Measurements from ENCODE around the gene NPLOC4. TPM values are rescaled to one million over a fixed set of nuclear protein-coding genes. Genes with fewer than 3 reads are reported as not detected.
A peak's percentile ranks its signal among the peaks of the same experiment; 100 is the strongest.

The NPLOC4 gene
- total RNA-seq (2014; rRNA removed; shearing (Covaris generic)) = 53.7 and 79.7 TPM in 2 replicates

GRCh38 chr17:81636505-81637288 lies at the start of gene NPLOC4, which contains the start of gene TSPAN10:
TSS of gene NPLOC4 (minus strand) at chr17:81637112. CDS start at chr17:81636930, 182 bp downstream.
TSS of gene TSPAN10 (plus strand) at chr17:81637196. CDS start at chr17:81642413, 5,217 bp downstream.
- DNase-seq (ENCODE audit: low read depth) = peak; percentile 71

DNA sequence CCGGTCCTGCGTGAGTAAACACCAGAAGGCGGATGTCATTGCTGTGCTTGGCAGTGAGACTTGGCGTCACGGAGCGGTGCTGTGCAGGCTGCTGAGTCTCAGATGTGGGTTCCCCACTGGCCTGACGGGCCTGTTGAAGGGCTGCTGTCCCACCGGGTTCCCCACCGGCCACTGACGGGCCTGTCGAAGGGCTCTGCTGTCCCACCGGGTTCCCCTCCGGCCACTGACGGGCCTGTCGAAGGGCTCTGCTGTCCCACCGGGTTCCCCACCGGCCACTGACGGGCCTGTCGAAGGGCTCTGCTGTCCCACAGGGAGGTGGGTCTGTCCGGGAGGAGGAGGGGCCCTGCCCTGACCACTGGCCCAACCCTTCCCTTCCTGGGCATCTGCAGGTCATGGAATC lies 49.7 kb upstream of the NPLOC4 start:
- DNase-seq (ENCODE audit: low read depth) = no peak

GRCh38 chr17:81685108-81685507 lies 48.2 kb upstream of the NPLOC4 start:
- peak; percentile 84 for DNase-seq (ENCODE audit: low read depth)

- DNase-seq (ENCODE audit: low read depth) = peak; percentile 89
These were observed 47.6 kb upstream of the NPLOC4 start for GRCh38 chr17:81684442-81684911.

GRCh38 chr17:81683584-81684441 lies 46.9 kb upstream of the NPLOC4 start, which contains the start of the genes ARL16 and HGS:
TSS of gene ARL16 (minus strand) at chr17:81683797. CDS start at chr17:81683753, 44 bp downstream.
TSS of gene HGS (plus strand) at chr17:81684011. CDS start at chr17:81684067, 56 bp downstream.
- DNase-seq (ENCODE audit: low read depth) = peak; percentile 98

DNA sequence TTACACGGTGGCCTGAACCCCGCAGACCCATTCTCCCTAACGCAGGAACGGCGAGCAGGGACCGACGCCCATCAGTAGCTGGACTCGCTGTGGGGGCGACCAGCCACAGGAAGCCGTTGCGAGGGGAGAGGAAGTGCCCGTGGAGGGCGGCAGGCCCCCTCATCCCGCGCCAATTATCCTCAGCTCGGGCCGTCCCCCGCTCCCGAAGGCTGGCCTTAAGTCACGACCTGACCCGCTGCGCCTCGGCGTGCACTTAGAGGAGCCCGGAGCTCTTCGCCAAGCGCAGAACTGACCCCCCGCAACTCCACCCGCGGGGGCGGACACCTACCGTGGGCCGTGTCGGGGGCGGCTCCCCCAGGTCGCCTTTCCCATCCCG lies 46.3 kb upstream of the NPLOC4 start:
- DNase-seq (ENCODE audit: low read depth) = no peak

GRCh38 chr17:81682565-81683207 lies 45.8 kb upstream of the NPLOC4 start:
- DNase-seq (ENCODE audit: low read depth) = no peak

DNA sequence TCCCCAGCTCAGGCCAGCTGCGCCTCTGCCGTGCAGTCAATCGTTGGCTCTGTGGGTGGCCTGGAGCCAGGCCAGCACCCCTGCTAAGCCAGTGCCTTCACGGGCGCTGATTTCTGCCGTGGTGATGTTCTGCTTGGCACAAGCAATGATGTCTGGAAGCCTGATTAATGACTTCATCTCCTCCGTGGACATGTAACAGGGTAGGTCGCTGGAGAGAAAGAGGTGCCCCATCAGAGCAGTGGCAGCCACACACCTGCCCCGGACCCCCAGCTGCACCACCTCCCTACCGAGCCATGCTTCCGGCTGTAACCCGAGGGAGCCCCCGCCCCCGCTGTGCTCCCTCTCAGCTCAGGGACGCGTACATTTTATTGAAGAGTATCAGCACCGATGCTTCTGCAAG lies 44.8 kb upstream of the NPLOC4 start:
- no peak for DNase-seq (ENCODE audit: low read depth)

DNA sequence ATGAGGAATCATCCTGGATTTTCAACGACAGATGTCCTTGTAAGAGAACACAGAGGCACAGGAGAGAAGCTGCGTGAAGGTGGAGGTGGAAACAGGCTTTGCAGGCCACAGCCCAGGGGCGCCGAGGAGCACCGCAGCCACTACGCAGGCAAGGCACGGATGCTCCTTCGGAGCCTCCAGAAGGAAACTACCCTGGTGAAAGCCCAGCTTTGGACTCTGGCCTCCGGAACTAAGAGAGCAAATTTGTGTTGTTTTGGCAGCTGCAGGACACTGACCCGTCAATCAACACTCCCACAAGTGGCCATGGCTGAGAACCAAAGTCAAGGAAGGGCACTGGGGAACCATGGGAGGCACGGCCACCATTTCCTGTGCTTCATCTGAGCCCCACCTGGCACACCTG lies 43.2 kb upstream of the NPLOC4 start:
- DNase-seq (ENCODE audit: low read depth) = no peak

DNA sequence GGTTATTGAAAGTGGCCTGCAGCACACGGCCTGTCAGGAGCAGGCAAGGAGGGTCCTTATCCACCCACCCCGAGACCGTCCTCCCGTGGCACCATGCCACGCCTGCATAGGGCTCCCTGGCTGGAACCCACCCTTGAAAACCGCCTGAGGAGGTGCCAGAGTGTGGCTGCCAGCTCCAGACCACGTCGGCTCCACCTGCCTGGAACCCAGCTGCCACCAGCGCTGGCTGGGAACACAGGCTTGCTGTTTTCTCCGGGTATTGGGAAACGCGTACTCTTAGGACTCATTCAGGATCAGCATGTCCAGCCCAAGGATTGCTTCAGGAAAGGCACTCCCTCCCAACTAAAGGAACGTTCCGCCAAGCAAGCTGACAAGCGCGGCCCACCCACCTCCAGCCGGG lies 40.0 kb upstream of the NPLOC4 start:
- DNase-seq (ENCODE audit: low read depth) = no peak

GRCh38 chr17:81675515-81676221 lies 38.8 kb upstream of the NPLOC4 start:
- peak; percentile 32 for DNase-seq (ENCODE audit: low read depth)

- no peak for DNase-seq (ENCODE audit: low read depth)
These were observed 36.8 kb upstream of the NPLOC4 start for GRCh38 chr17:81673561-81674258.

DNA sequence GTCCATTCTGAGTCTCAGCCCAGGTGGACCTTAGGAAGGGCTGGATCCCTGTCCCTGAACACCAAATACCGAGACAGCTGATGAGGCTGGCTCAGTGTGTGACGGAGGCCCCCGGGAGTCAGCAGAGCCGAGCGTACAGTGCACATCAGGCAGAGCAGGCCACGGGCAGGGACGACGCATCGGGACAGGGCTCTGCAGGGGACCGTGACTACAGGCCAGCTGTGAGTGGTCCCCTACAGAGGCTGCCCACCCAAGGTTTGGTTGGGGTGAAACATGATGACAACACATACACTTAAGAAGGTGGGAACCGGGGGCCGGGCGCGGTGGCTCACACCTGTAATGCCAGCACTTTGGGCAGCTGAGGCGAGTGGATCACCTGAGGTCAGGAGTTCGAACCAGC lies 36.0 kb upstream of the NPLOC4 start:
- no peak for DNase-seq (ENCODE audit: low read depth)

DNA sequence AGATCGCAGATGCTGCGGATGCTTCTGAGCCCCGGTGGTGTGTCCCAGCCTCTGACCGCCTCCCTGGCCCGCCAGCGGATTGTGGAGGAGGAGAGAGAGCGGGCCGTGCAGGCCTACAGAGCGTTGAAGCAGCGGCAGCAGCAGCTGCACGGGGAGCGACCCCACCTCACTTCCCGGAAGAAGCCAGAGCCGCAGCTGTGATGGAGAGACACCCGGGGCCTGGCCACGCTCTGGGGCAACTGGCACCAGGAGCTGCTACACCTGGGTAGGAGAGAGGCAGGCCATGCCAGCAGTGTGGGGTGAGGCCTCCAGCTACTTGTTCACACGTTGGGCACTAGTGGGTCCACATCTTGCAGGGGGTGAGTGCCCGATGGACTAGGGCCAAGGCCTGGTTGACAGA lies 35.6 kb upstream of the NPLOC4 start:
- DNase-seq (ENCODE audit: low read depth) = no peak

GRCh38 chr17:81667754-81668153 lies 30.8 kb upstream of the NPLOC4 start:
- no peak for DNase-seq (ENCODE audit: low read depth)

- peak; percentile 94 for DNase-seq (ENCODE audit: low read depth)
These were observed 29.7 kb upstream of the NPLOC4 start, which contains the start of the genes CCDC137 and OXLD1 for GRCh38 chr17:81666342-81667191. TSS of gene CCDC137 (plus strand) at chr17:81666737. CDS start at chr17:81666767, 30 bp downstream. TSS of gene OXLD1 (minus strand) at chr17:81666605. CDS start at chr17:81666577, 28 bp downstream.

DNA sequence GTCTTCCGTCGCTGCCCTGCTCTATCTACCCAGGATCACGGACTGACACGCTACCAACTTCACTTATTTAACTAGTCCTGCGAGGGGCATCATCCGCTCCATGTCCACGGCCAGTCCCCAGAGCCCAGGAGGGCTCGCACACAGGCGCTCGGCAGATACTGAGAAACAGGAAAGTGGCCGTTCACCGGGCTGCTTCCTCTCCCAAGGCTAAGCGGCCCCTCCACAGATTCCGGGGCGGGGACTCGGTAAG lies 29.1 kb upstream of the NPLOC4 start:
- DNase-seq (ENCODE audit: low read depth) = peak; percentile 29

DNA sequence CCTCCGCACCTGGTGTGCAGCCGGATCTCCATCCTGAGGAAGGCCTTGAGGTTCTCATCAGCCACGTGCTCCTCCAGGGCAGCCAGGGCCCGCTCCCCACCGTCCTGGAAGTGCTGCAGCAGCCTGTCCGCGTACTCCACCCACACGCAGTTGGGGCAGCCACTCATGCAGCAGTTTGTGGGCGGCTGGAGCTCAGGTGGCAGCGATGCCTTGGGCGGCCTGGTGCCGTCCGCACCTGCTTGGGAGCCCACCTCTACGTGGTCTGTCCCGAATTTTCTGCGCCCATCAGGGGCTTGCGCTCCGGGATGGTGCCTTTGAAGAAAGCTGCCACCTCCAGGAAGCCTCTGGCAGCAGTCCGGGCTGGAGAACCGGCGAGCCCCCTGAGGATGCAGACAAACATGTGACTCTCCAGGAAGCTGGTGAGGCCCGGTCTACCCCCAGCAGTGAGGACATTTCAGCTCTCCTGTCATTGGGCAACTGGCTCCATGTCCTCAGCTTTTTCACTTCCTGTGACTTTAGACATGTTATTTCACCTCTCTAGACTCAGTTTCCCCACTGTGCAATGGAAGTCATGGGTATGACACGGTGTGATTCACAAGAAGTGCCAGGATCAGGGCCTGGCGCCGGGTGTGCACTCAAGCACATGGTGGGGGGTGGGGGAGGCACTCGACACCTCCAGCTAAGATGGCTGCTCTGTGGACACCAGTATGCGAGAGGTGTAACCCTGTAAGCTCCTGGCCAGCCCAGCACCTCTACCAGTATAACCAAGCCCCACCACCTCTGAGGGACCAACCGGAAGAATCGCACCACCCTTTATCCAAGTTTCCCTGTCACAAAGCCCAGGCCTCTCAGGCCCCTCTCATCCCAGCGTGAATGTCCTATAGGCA lies 28.5 kb upstream of the NPLOC4 start:
- peak; percentile 18 for DNase-seq (ENCODE audit: low read depth)

DNA sequence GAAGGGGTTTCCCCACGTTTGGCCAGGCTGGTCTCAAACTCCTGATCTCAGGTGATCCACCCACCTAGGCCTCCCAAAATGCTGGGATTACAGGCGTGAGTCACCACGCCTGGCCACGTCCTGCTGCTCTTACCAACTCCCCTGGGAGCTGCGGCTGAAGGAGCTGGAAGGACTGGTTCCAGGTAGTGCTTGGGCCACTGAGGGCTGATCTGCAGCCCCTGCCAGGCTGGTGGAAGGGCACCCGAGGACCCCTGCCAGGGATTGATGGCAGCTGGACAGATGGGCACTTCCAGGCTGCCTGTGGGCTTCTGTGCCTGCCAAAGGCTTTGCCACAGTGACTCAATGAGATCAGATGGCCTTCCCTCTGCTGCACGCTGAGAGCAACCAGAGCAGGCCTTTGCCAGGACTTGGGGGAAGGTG lies 27.1 kb upstream of the NPLOC4 start:
- DNase-seq (ENCODE audit: low read depth) = no peak
